ENCODE data around the gene MAPK10.

- TF ChIP-seq CTCF (IDR thresholded peaks at IDR 0.05; ENCODE audit: control extremely low read depth in 1 of 3, insufficient read depth in 1 of 3, low read depth in 1 of 3, low read length in 3 of 3) (no peak), GABPA (IDR thresholded peaks at IDR 0.05; ENCODE audit: borderline replicate concordance, insufficient read depth, low read length) (no peak), CHD1 (IDR thresholded peaks at IDR 0.05; ENCODE audit: low read depth, low read length) (no peak), GTF2F1 (IDR thresholded peaks at IDR 0.05; ENCODE audit: borderline replicate concordance, low read depth, low read length) (no peak), SRF (IDR thresholded peaks at IDR 0.05; ENCODE audit: low read depth, low read length) (no peak), RAD21 (IDR thresholded peaks at IDR 0.05 in 1 of 2, conservative IDR thresholded peaks at IDR 0.05 in 1 of 2; ENCODE audit: low read depth in 2 of 2, low read length in 2 of 2) (no peak), TAF1 (IDR thresholded peaks at IDR 0.05; ENCODE audit: low read depth, low read length) (no peak), POLR2A (IDR thresholded peaks at IDR 0.05; ENCODE audit: control extremely low read depth in 1 of 2, low read depth in 2 of 2, low read length in 2 of 2) (no peak), EZH2 (IDR thresholded peaks at IDR 0.05; ENCODE audit: low read depth, low read length, severe bottlenecking) (no peak), MAX (IDR thresholded peaks at IDR 0.05) (no peak), CHD2 (IDR thresholded peaks at IDR 0.05; ENCODE audit: low read length) (no peak), RBBP5 (IDR thresholded peaks at IDR 0.05; ENCODE audit: borderline replicate concordance, low read depth, low read length) (no peak), SIN3A (conservative IDR thresholded peaks at IDR 0.05 in 1 of 2, IDR thresholded peaks at IDR 0.05 in 1 of 2; ENCODE audit: low read depth in 1 of 2, low read length in 2 of 2) (no peak)
- TF ChIP-seq, protein P1, sequence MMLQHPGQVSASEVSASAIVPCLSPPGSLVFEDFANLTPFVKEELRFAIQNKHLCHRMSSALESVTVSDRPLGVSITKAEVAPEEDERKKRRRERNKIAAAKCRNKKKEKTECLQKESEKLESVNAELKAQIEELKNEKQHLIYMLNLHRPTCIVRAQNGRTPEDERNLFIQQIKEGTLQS (IDR thresholded peaks at IDR 0.05; ENCODE audit: insufficient read depth, low read depth, low read length), result no peak
These were observed 325.2 kb downstream of the MAPK10 start for GRCh38 chr4:86034616-86035015.
